Duodenal mucosa (tissue), 2 donors: ENCODE data around the gene VIPAS39.
A peak's percentile ranks its signal among the peaks of the same experiment; 100 is the strongest.

Experiments
- H3K27ac ChIP-seq: one replicate; pipeline ENCODE4 v1.7.0; 2013; ENCODE audit warnings: low read depth, low read length
- H3K27me3 ChIP-seq, 2 donors: one replicate each; pipeline ENCODE4 v1.7.0; 2013; ENCODE audit warnings: low read length in 2 of 2, control low read depth in 1 of 2; ENCODE audit not compliant: insufficient read depth in 2 of 2, control insufficient read depth in 1 of 2
- H3K36me3 ChIP-seq, 2 donors: one replicate each; pipeline ENCODE4 v1.7.0; 2013; ENCODE audit warnings: low read length in 2 of 2, control low read depth in 1 of 2; ENCODE audit not compliant: insufficient read depth in 2 of 2, control insufficient read depth in 1 of 2
- H3K4me1 ChIP-seq, 2 donors: one replicate each; pipeline ENCODE4 v1.7.0; 2013; ENCODE audit warnings: low read length in 2 of 2, control low read depth in 1 of 2; ENCODE audit not compliant: insufficient read depth in 2 of 2, control insufficient read depth in 1 of 2
- H3K4me3 ChIP-seq, 2 donors: one replicate each; pipeline ENCODE4 v1.7.0; 2013; ENCODE audit warnings: low read length in 2 of 2, low read depth in 1 of 2
- H3K9ac ChIP-seq, 2 donors: one replicate each; pipeline ENCODE4 v1.7.0; 2013; ENCODE audit warnings: low read length in 2 of 2, low read depth in 1 of 2
- H3K9me3 ChIP-seq, 2 donors: one replicate each; pipeline ENCODE4 v1.7.0; 2013; ENCODE audit warnings: low read length in 2 of 2, control low read depth in 1 of 2; ENCODE audit not compliant: control insufficient read depth in 1 of 2

VIPAS39 gene

DNA sequence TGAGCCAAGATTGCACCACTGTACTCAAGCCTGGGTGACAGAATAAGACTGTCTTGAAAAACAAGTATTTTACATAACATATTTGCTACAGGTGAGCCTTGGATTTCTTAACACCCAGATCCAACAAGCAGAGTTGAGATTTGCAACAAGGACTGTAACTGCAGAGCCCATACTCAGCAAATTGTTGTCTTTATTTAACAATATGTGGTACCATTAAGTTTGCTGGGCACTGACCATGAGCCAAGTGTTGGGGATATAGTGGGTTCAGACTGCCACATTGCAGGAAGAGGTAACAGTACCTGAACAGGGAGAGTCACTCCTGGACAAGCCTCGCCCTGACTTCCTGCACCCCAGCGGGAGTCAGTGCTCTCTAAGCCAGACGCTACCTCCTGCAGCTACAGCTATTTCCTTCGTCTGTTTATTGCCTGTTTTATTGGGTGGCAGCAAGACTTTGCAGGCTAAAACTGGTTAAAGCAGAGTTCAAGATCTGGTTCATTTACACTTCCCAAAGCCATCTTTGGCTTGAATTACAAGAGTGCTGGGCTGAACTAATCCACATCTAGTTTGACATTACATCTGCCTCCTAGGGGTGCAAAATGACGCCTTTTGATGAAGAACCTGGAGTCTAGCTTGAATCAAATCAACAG lies 12.9 kb upstream of the VIPAS39 start:
- Histone ChIP-seq H3K27ac (no peak overlapping the region), H3K36me3 (peaks cover 17 to 43% of the 10 kb centered on the region in 2 donors), H3K27me3 (no peaks in the 10 kb centered on the region), H3K9me3 (no peaks in the 10 kb centered on the region), H3K9ac (no peak overlapping the region), H3K4me1 (no peaks in the 10 kb centered on the region), H3K4me3 (no peak overlapping the region)

DNA sequence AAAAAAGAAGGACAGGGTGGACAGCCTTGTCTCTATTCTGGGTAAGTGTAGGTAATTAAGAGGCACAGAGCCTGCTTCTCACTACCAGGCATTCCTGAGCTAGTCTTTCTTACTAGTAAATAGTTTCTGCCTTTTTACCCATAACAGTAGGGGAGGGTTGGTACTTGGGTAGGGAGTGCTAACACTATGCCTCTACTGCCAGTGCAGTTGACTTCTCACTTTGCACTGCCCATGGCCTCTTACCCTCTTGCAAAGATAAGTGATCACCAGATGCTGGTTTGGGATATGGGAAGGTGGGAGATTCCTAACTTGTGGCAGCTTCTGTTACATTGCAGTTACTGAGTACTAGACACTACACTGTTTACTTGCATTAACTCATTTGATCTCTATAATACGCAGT lies 12.1 kb upstream of the VIPAS39 start:
- no peak overlapping the region for H3K27ac ChIP-seq
- no peaks in the 10 kb centered on the region for H3K9me3 ChIP-seq
- H3K36me3 ChIP-seq = peaks cover 25 to 51% of the 10 kb centered on the region in 2 donors
- H3K9ac ChIP-seq = no peak overlapping the region
- no peaks in the 10 kb centered on the region for H3K27me3 ChIP-seq
- no peak overlapping the region for H3K4me3 ChIP-seq
- no peaks in the 10 kb centered on the region for H3K4me1 ChIP-seq

DNA sequence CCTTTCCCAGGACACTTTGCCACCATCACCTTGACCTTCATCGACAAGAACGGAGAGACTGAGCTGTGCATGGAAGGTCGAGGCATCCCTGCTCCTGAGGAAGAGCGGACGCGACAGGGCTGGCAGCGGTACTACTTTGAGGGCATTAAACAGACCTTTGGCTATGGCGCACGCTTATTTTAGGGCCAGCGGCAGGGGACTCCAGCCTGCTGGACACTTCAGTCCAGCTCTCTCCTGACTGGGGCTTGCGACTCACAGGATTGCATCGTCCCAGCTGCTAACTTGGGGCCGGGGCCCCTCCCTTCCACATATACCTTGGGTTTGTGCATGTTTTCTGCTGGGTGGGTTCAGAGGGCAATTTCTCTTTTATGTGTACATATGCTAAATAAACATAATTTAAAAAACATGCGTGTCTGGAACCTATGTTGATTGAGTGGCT lies 11.7 kb upstream of the VIPAS39 start:
- Histone ChIP-seq H3K27ac (no peak overlapping the region), H3K9ac (no peak overlapping the region), H3K9me3 (no peaks in the 10 kb centered on the region), H3K27me3 (no peaks in the 10 kb centered on the region), H3K4me1 (no peaks in the 10 kb centered on the region), H3K36me3 (peaks cover 26 to 55% of the 10 kb centered on the region in 2 donors), H3K4me3 (no peak overlapping the region)

DNA sequence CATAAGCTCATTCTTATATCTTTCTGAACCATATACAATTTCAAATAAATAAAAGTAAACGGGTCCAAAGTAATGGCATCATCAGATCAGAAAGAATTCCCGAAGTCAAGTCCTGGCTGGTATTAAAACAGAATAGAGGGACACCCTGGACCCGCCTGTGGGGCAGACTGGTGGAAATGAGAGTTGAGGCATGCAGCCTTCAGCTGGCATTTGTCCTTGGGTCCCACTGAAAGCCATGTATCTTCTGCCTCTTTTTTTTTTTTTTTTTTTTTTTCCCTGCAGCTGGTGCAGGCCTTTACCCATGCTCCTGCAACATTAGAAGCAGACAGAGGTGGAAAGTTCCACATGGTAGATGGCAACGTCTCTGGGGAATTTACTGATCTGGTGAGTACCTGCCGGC lies 10.4 kb upstream of the VIPAS39 start:
- H3K27me3 ChIP-seq = no peaks in the 10 kb centered on the region

DNA sequence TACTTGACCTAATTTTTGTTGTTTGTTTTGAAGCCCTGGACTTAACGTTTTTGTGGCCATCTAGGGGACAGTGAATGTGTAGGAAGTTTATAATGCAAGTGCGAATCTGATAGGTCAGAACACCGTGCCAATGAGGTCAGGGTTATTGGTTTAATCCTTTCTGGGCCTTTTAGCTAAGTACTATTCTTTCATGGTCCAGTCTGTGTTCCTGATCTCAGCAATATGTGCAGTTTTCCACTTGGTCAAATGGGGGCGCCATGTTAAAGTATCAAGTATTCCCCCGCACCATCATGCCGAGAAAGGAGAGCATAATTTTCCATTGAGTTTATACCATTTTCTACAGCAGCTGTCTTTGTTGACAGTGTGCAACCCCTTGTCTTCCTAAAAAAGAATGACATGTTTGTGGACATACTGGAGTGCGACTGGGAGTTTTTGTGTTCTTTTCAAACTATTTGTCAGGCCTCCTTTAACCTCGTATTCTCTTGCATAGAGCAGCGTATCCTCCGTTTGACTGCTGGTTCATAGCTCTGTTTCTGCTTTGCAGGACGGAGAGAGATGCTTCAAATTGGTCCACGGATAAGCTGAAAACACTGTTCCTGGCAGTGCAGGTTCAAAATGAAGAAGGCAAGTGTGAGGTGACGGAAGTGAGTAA lies 1.8 kb upstream of the VIPAS39 start:
- Histone ChIP-seq H3K27me3 (no peaks in the 10 kb centered on the region), H3K27ac (no peak overlapping the region), H3K4me1 (peaks cover 18 to 22% of the 10 kb centered on the region in 2 donors), H3K4me3 (peak overlapping the region; percentile 95 to 96), H3K36me3 (peaks cover 27 to 42% of the 10 kb centered on the region in 2 donors), H3K9me3 (no peaks in the 10 kb centered on the region), H3K9ac (peak overlapping the region; percentile 93 to 97)

More for the DNA sequence above, 10.4 kb upstream of the VIPAS39 start:
- H3K9me3 ChIP-seq = no peaks in the 10 kb centered on the region
- H3K4me3 ChIP-seq = no peak overlapping the region
- peaks cover 32 to 68% of the 10 kb centered on the region in 2 donors for H3K36me3 ChIP-seq
- no peak overlapping the region for H3K27ac ChIP-seq
- no peak overlapping the region for H3K9ac ChIP-seq
- H3K4me1 ChIP-seq = no peaks in the 10 kb centered on the region

DNA sequence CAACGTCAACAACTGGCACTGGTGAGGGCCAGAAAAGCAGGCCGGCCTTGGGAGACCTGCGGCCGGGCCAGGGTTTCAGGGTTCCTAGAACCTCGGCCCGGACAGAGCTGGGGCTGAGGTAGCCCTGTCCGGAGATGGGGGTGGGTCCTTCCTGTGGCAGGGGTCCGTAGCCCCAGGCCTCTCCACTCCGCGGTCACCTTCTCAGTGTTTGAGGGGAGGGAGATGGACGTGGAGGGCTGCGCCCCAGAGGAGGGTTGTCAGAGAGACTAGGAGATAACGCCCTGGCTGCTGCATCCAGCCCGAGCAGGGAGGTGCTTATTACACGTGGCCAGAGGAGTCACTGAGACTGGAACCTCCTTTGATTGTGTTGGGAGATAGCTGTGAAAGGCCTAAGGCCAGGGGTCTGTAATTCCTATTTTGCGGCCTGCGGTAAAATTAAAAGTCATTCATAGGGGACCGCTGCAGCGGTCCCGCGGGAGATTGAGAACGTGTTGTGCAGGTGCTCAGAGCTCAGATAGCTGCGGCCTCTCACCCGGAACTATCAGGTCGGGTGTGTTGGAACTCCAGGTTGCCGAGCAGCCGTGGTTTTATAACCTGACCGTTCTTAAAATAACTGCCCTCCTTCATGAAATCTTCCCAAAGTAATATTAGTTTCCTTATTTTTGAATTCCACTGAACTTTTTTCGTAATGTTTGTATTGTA lies 999 bp upstream of the VIPAS39 start:
- Histone ChIP-seq H3K4me1 (peaks cover 18 to 22% of the 10 kb centered on the region in 2 donors), H3K27ac (peak overlapping the region; percentile 96), H3K9ac (peak overlapping the region; percentile 93 to 97), H3K9me3 (no peaks in the 10 kb centered on the region), H3K4me3 (peak overlapping the region; percentile 95 to 96), H3K27me3 (no peaks in the 10 kb centered on the region), H3K36me3 (peaks cover 22 to 34% of the 10 kb centered on the region in 2 donors)

DNA sequence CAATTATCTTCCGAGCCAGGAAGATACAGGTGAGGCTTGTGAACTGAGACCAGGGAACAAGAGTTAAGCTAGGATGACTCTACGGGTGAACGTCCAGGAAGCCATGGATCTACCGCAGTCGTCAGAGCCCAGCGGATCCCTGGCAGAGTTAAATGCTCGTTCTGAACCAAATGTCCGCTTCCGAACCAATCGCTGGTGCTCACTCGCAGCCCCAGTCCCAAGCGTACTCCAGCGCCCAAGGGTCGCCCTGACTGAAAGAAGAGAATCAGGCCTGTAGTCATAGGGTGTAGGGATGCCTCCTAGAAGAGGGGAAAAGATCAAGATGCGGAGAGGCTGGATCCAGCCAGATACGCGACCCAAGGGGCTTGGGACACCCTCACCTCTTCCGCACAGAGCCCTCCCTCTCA lies 283 bp downstream of the VIPAS39 start:
- Histone ChIP-seq H3K9ac (peak overlapping the region; percentile 86 to 93), H3K36me3 (peaks cover 22 to 29% of the 10 kb centered on the region in 2 donors), H3K27ac (peak overlapping the region; percentile 38), H3K4me3 (peak overlapping the region; percentile 95 to 96), H3K4me1 (peaks cover 18 to 22% of the 10 kb centered on the region in 2 donors), H3K9me3 (no peaks in the 10 kb centered on the region), H3K27me3 (no peaks in the 10 kb centered on the region)

DNA sequence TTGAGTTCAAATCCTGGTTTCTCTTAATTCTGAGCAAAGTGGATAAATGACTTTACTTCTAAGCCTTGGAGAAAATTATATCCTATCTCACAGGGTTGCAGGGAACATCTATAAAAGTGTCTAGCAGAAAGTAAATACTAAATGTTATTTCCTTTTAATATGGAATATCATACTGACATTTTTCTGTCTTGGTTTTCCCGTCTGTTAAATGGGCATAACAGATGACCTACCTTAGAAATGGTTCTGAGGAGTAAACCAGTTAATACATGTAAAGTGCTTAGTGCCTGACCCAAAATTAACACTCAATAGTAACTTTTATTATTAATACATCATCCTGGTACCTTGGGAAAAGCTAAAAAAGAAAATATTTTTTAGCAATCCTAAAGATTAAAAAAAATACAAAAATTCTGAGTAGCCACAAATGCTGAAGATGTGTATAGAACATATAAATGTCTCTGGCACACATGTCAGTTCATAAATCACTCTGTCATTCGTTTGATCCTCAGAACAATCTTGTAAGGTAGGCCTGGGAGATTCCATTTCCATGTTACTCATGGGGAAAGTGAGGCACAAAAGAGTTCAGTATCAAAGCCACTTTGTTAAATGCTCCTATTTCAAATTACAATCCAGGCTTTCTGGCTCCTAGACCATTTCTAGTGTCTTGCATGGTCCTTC lies 1.3 kb downstream of the VIPAS39 start:
- Histone ChIP-seq H3K27ac (no peak overlapping the region), H3K4me3 (peak overlapping the region in 1 of 2 donors; percentile 95), H3K9ac (peak overlapping the region; percentile 86 to 93)

DNA sequence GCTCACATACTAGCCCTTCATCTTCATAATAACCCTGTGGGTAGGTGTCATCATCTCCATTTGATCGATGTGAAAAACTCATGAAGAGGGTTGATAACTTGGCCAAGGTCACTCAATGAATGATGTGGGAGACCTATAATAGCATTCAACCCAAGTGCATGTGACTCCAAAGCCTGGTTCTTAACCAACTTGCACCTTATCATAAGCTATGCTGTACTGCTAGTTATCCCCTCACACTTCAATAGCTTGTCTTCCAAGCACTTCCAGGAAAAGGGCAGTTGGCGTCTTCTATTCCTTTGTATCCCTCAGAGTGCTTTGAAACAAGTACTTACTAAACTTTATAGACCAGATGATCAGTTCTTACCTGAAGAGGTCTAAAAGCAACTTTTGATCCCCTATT lies 15.2 kb downstream of the VIPAS39 start:
- Histone ChIP-seq H3K9ac (no peak overlapping the region), H3K27ac (no peak overlapping the region), H3K27me3 (no peaks in the 10 kb centered on the region), H3K9me3 (no peaks in the 10 kb centered on the region), H3K4me3 (no peak overlapping the region), H3K36me3 (peaks cover 29 to 50% of the 10 kb centered on the region in 2 donors), H3K4me1 (no peaks in the 10 kb centered on the region)

More for the DNA sequence above, 1.3 kb downstream of the VIPAS39 start:
- Histone ChIP-seq H3K36me3 (peaks cover 14 to 29% of the 10 kb centered on the region in 2 donors), H3K27me3 (no peaks in the 10 kb centered on the region), H3K9me3 (no peaks in the 10 kb centered on the region), H3K4me1 (peaks cover 18 to 22% of the 10 kb centered on the region in 2 donors)
